ENCODE measurements around the gene CWC15. TPM values are rescaled to one million over a fixed set of nuclear protein-coding genes. Genes with fewer than 3 reads are reported as not detected.
"Not testable (repeated sequence)": the region's sequence is repeated elsewhere in the genome, so short reads cannot be mapped to it uniquely, and the experiment has no call there.

CWC15 gene
- total RNA-seq, 4 donors from 2014 or later: 11.5 to 67.2 (median 56.9) TPM

GRCh38 chr11:94933223-94934130, 39.9 kb downstream of the CWC15 start:
- no peaks in the 10 kb centered on the region for H3K27me3 ChIP-seq
- no peaks in the 10 kb centered on the region for H3K9me3 ChIP-seq
- DNase-seq: peak; percentile 59 to 66
- H3K27ac ChIP-seq: peak overlapping the region; percentile 78 to 88
- no peaks in the 10 kb centered on the region for H3K4me1 ChIP-seq
- intact Hi-C loops (cut with DNase I; ENCODE audit: low total_unique reads): no loop called here
- TF ChIP-seq CTCF (IDR thresholded peaks at IDR 0.05) (no peak), POLR2A (IDR thresholded peaks at IDR 0.05) (no peak)
- H3K36me3 ChIP-seq: no peaks in the 10 kb centered on the region
- H3K4me3 ChIP-seq: no peak overlapping the region

GRCh38 chr11:94932503-94932902, 40.9 kb downstream of the CWC15 start:
- Histone ChIP-seq H3K9me3 (no peaks in the 10 kb centered on the region), H3K36me3 (no peaks in the 10 kb centered on the region), H3K4me1 (peaks cover 4 to 8% of the 10 kb centered on the region in 2 donors), H3K27ac (peak overlapping the region; percentile 78 to 88), H3K4me3 (no peak overlapping the region), H3K27me3 (no peaks in the 10 kb centered on the region)
- intact Hi-C loops (cut with DNase I; ENCODE audit: low total_unique reads): no loop called here
- no peak for TF ChIP-seq CTCF (IDR thresholded peaks at IDR 0.05)
- no peak for DNase-seq

- H3K36me3 ChIP-seq; H3K4me3 ChIP-seq; H3K27me3 ChIP-seq; intact Hi-C loops (cut with DNase I; ENCODE audit: low total_unique reads); H3K9me3 ChIP-seq; DNase-seq: not testable (repeated sequence)
- H3K4me1 ChIP-seq: peaks cover 8 to 12% of the 10 kb centered on the region in 2 donors
- H3K27ac ChIP-seq: peak overlapping the region; percentile 78 to 88
Observed at GRCh38 chr11:94932072-94932471, 41.3 kb downstream of the CWC15 start.

- no peaks in the 10 kb centered on the region for H3K9me3 ChIP-seq
- peak overlapping the region; percentile 83 to 94 for H3K27ac ChIP-seq
- no peak for DNase-seq
- intact Hi-C loops (cut with DNase I; ENCODE audit: low total_unique reads): no loop called here
- H3K4me1 ChIP-seq: peaks cover 8 to 13% of the 10 kb centered on the region in 2 donors
- no peaks in the 10 kb centered on the region for H3K27me3 ChIP-seq
- no peaks in the 10 kb centered on the region for H3K36me3 ChIP-seq
- no peak overlapping the region for H3K4me3 ChIP-seq
- TF ChIP-seq POLR2A (IDR thresholded peaks at IDR 0.05) (no peak), CTCF (IDR thresholded peaks at IDR 0.05) (no peak)
Observed at GRCh38 chr11:94928117-94928990, 45.0 kb downstream of the CWC15 start.

- Histone ChIP-seq H3K36me3 (no peaks in the 10 kb centered on the region), H3K4me1 (peaks cover 8 to 13% of the 10 kb centered on the region in 2 donors), H3K9me3 (no peaks in the 10 kb centered on the region), H3K27ac (peak overlapping the region; percentile 83 to 94), H3K4me3 (no peak overlapping the region), H3K27me3 (no peaks in the 10 kb centered on the region)
- DNase-seq: peak; percentile 90 to 91
- intact Hi-C loops (cut with DNase I; ENCODE audit: low total_unique reads): no loop called here
- TF ChIP-seq POLR2A (IDR thresholded peaks at IDR 0.05) (no peak), CTCF (IDR thresholded peaks at IDR 0.05) (no peak)
Observed at GRCh38 chr11:94926698-94927237, 46.6 kb downstream of the CWC15 start.

Data from uterus (tissue), 4 donors.